Esophagus squamous epithelium (tissue), 4 donors: ENCODE results near the gene TCN2.

Experiments used
- CTCF ChIP-seq, 6 experiments: fragments of 450-650 bp in 4 of 6; fragments of 200-600 bp in 2 of 6; sonication (generic) in 2 of 6; IDR thresholded peaks; one replicate each; pipeline ENCODE4 v1.5.1; 2016 to 2019; ENCODE audit warnings: antibody characterized with exemption in 6 of 6, mild to moderate bottlenecking in 4 of 6, moderate library complexity in 4 of 6
- POLR2A ChIP-seq, 4 donors: fragments of 450-650 bp; IDR thresholded peaks; one replicate each; pipeline ENCODE4 v1.6.1; 2017; ENCODE audit warnings: antibody characterized with exemption in 4 of 4, mild to moderate bottlenecking in 4 of 4, moderate library complexity in 3 of 4

- TF ChIP-seq POLR2A (IDR thresholded peaks at IDR 0.05) (no peak), CTCF (IDR thresholded peaks at IDR 0.05) (no peak)
Observed at GRCh38 chr22:30610299-30610698, 3.3 kb downstream of the TCN2 start.
